ENCODE results near the gene SORCS1. TPM values are rescaled to one million over a fixed set of nuclear protein-coding genes. Genes with fewer than 3 reads are reported as not detected.

The SORCS1 gene
- total RNA-seq, 1 donor: not detected

- no peak for DNase-seq (ENCODE audit: low read depth)
- TF ChIP-seq, protein P1, sequence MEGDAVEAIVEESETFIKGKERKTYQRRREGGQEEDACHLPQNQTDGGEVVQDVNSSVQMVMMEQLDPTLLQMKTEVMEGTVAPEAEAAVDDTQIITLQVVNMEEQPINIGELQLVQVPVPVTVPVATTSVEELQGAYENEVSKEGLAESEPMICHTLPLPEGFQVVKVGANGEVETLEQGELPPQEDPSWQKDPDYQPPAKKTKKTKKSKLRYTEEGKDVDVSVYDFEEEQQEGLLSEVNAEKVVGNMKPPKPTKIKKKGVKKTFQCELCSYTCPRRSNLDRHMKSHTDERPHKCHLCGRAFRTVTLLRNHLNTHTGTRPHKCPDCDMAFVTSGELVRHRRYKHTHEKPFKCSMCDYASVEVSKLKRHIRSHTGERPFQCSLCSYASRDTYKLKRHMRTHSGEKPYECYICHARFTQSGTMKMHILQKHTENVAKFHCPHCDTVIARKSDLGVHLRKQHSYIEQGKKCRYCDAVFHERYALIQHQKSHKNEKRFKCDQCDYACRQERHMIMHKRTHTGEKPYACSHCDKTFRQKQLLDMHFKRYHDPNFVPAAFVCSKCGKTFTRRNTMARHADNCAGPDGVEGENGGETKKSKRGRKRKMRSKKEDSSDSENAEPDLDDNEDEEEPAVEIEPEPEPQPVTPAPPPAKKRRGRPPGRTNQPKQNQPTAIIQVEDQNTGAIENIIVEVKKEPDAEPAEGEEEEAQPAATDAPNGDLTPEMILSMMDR (IDR thresholded peaks at IDR 0.05; ENCODE audit: insufficient read depth, low read depth, low read length): no peak
- H3K4me3 ChIP-seq (ENCODE audit: low read depth, low read length): no peak overlapping the region
Measured at GRCh38 chr10:106947643-106948042, 216.9 kb downstream of the SORCS1 start.

GRCh38 chr10:106942035-106942662 lies 222.4 kb downstream of the SORCS1 start:
- TF ChIP-seq, protein P1 (IDR thresholded peaks at IDR 0.05; ENCODE audit: insufficient read depth, low read depth, low read length): no peak
- no peak for DNase-seq (ENCODE audit: low read depth)
- no peak overlapping the region for H3K4me3 ChIP-seq (ENCODE audit: low read depth, low read length)

DNA sequence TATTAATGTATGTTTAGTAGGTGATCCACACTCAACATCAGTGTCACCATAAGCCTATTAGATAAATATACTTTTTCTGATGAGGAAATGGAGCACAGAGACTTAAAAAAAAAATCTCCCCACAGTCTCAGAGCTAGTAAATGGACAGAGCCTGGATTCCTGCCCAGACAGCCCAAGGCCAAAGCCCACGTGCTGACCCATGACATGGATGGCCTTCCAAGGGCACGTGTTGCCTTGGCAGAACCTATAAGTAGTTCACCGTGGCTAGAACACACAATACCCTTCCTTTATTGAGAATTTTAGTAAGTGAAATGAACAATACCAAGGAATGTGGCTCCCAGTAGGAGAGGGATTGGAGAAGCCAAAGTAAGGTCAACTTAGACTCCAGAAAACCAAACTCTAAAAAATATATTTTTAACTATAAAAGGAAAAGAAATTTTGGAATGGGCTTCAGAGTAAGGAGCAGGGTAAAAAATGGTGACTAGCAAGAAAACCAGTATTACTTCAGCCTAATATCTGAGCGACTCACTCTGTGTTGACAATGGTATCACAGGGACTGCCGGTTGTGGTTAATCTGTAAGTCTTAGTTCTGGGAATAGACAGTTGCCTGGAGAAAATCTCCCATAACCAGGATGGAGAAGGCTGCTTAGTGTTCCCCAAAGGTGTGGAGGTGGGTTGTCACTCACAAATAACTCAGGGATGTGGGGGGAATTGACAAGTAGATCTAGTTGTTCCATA lies 223.0 kb downstream of the SORCS1 start:
- TF ChIP-seq, protein P1 (IDR thresholded peaks at IDR 0.05; ENCODE audit: insufficient read depth, low read depth, low read length): no peak
- DNase-seq (ENCODE audit: low read depth): no peak
- H3K4me3 ChIP-seq (ENCODE audit: low read depth, low read length): no peak overlapping the region

- no peak for DNase-seq (ENCODE audit: low read depth)
- TF ChIP-seq, protein P1 (IDR thresholded peaks at IDR 0.05; ENCODE audit: insufficient read depth, low read depth, low read length): no peak
- no peak overlapping the region for H3K4me3 ChIP-seq (ENCODE audit: low read depth, low read length)
Measured at GRCh38 chr10:106938513-106938912, 226.0 kb downstream of the SORCS1 start.

DNA sequence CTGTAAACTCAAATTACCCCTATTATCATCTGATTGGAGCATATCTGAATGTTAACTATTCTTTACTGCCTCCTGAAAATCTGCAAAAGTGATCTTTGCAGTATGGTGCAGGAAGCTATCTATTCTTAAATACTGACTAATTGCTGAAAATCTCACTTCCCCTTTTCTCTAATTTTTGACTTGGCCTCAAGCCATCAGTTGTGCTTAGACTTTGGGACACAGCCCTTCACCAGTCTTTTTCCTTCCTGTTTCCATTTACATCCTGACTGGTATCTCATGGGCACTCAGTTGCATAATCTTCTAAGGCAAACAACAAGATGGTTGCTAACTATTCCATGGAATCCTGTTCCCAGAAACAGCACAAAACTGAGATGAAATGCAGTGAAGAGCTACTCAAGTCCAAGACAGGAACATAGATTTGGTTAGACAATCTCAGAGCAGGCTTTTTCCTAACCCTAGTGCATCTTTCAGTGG lies 228.5 kb downstream of the SORCS1 start:
- TF ChIP-seq, protein P1 (IDR thresholded peaks at IDR 0.05; ENCODE audit: insufficient read depth, low read depth, low read length): no peak
- DNase-seq (ENCODE audit: low read depth): no peak
- no peak overlapping the region for H3K4me3 ChIP-seq (ENCODE audit: low read depth, low read length)

DNA sequence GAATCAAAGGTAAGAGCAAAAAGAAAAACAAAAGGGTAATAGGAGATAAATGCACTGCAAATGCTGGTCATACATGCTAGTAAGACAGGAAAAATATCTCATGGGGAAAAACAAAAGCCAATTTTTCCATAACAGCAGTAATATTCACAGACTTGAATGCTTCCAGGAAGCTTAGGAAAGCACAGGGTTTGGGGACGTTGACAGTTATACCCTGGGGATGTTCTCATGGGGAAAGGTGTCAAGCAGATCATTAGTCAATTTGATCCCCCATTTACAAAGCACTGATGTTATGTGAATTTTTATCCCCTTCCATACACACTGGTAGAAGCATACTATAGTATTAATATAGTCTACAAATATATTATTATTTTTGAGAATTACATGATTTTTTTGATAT lies 232.7 kb downstream of the SORCS1 start:
- TF ChIP-seq, protein P1 (IDR thresholded peaks at IDR 0.05; ENCODE audit: insufficient read depth, low read depth, low read length): no peak
- no peak overlapping the region for H3K4me3 ChIP-seq (ENCODE audit: low read depth, low read length)
- no peak for DNase-seq (ENCODE audit: low read depth)
